GM21367 (cell line): Measurements from ENCODE around the gene LRCH4.
"Not testable (repeated sequence)": the region's sequence is repeated elsewhere in the genome, so short reads cannot be mapped to it uniquely, and the experiment has no call there.

Source experiments
- ATAC-seq: cut with Tn5 transposase; IDR thresholded peaks from one replicate; pipeline ENCODE4 v1.9.1; 2021; ENCODE audit not compliant: unreplicated experiment

Gene LRCH4

GRCh38 chr7:100568176-100568895 is 17.6 kb downstream of the LRCH4 start:
- ATAC-seq: no peak

- no peak for ATAC-seq
These were observed 18.2 kb downstream of the LRCH4 start for GRCh38 chr7:100567751-100568175.

- ATAC-seq: no peak
These were observed 18.7 kb downstream of the LRCH4 start for GRCh38 chr7:100567031-100567730.

- ATAC-seq: no peak
These were observed 19.9 kb downstream of the LRCH4 start for GRCh38 chr7:100566018-100566531.

- no peak for ATAC-seq
These were observed 20.8 kb downstream of the LRCH4 start for GRCh38 chr7:100565133-100565571.

- ATAC-seq: not testable (repeated sequence)
These were observed 21.5 kb downstream of the LRCH4 start for GRCh38 chr7:100564405-100564804.

- no peak for ATAC-seq
These were observed 22.0 kb downstream of the LRCH4 start for GRCh38 chr7:100563809-100564400.

GRCh38 chr7:100563100-100563564 is 22.8 kb downstream of the LRCH4 start:
- no peak for ATAC-seq

- ATAC-seq: no peak
These were observed 23.5 kb downstream of the LRCH4 start for GRCh38 chr7:100562195-100563099.

GRCh38 chr7:100561491-100562194 is 24.3 kb downstream of the LRCH4 start:
- no peak for ATAC-seq

GRCh38 chr7:100559127-100559526 is 26.8 kb downstream of the LRCH4 start:
- ATAC-seq: no peak

GRCh38 chr7:100556541-100556940 is 29.4 kb downstream of the LRCH4 start:
- no peak for ATAC-seq

- no peak for ATAC-seq
These were observed 30.2 kb downstream of the LRCH4 start for GRCh38 chr7:100555701-100556100.

GRCh38 chr7:100553032-100553431 is 32.9 kb downstream of the LRCH4 start:
- no peak for ATAC-seq

GRCh38 chr7:100552532-100552931 is 33.4 kb downstream of the LRCH4 start:
- ATAC-seq: no peak

GRCh38 chr7:100548446-100548845 is 37.5 kb downstream of the LRCH4 start:
- ATAC-seq: not testable (repeated sequence)

- ATAC-seq: no peak
These were observed 38.1 kb downstream of the LRCH4 start for GRCh38 chr7:100547872-100548271.

GRCh38 chr7:100546926-100547800 is 38.8 kb downstream of the LRCH4 start:
- no peak for ATAC-seq
